ELR (cell line): ENCODE measurements around the gene STYXL1.
A peak's percentile ranks its signal among the peaks of the same experiment; 100 is the strongest.
"Not testable (repeated sequence)": the region's sequence is repeated elsewhere in the genome, so short reads cannot be mapped to it uniquely, and the experiment has no call there.

Experiments
- DNase-seq: peaks from one replicate; pipeline ENCODE4 v3.0.0-alpha.2; 2015; ENCODE audit warnings: low read depth

Gene STYXL1

GRCh38 chr7:76065016-76065612 lies 17.3 kb upstream of the STYXL1 start:
- DNase-seq = no peak

DNA sequence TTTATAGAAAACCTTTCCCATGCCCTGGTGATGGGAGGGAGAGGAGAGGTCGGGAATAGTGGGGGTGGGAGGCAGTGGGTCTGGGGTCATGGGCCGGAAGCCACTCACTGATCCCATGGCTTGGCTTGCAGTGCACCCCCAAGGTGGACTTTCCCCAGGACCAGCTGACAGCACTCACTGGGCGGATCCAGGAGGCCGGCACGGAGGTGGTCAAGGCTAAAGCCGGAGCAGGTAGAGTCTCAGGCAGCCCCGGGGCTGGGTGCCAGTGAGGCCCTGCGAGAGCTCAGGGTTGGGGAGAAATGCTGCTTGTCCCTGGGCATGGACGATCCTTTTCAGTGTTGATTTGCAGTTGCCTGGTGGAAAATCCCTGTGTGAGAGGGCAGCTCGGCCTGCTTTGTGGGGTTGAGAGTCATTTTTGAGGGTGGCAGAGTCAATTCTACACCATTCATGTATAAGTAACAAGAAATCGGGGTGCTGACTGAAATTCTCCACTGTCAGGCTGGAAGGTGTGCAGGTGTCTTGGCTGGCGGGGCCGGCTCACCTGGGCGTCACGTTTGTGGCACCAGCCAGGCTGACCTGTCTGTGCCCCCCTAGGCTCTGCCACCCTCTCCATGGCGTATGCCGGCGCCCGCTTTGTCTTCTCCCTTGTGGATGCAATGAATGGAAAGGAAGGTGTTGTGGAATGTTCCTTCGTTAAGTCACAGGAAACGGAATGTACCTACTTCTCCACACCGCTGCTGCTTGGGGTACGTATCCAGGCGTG lies 16.6 kb upstream of the STYXL1 start:
- no peak for DNase-seq

- no peak for DNase-seq
Measured at GRCh38 chr7:76063525-76063924, 15.7 kb upstream of the STYXL1 start.

- DNase-seq = no peak
Measured at GRCh38 chr7:76063114-76063513, 15.3 kb upstream of the STYXL1 start.

DNA sequence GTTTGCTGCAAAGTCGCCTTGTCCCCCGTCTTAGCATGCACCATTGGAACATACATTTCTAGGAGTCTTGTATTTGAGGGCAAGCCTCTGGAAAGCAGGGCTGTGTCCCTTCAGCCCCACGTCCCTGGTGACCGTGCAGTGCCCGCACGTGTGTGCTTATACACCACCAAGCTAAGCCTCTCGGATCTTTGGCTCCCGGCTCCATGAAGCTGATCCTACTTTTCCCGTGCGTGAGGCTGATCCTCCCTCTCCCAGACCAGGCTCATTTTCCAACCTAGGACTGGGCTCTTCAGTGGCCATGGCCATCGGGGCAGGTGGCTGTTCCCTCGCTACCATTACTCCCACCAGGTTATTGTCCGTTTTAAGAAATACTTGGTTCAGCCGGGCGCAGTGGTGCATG lies 14.5 kb upstream of the STYXL1 start:
- DNase-seq = no peak

DNA sequence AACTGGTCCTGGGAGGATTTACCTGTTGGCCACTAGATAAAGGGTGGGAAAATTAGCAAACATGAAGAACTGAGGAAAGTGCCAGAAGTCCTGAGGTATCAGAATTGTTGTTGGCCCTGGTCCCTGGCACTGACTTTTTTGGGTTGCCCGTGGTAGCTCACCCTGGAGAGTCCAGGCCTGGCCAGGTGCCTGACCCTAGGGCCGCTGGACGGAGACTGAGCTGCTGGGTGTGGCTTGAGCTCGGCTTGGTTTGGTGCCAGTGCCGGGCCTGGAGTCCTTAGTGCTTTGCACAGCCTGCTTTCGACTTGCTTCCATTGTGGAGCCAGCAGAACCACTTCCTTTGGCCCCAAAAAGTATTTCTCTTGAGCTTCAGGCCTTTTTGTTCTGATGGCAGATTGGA lies 13.0 kb upstream of the STYXL1 start:
- DNase-seq = no peak

- not testable (repeated sequence) for DNase-seq
Measured at GRCh38 chr7:76058745-76059144, 10.9 kb upstream of the STYXL1 start.

- no peak for DNase-seq
Measured at GRCh38 chr7:76057813-76058145, 10.0 kb upstream of the STYXL1 start.

DNA sequence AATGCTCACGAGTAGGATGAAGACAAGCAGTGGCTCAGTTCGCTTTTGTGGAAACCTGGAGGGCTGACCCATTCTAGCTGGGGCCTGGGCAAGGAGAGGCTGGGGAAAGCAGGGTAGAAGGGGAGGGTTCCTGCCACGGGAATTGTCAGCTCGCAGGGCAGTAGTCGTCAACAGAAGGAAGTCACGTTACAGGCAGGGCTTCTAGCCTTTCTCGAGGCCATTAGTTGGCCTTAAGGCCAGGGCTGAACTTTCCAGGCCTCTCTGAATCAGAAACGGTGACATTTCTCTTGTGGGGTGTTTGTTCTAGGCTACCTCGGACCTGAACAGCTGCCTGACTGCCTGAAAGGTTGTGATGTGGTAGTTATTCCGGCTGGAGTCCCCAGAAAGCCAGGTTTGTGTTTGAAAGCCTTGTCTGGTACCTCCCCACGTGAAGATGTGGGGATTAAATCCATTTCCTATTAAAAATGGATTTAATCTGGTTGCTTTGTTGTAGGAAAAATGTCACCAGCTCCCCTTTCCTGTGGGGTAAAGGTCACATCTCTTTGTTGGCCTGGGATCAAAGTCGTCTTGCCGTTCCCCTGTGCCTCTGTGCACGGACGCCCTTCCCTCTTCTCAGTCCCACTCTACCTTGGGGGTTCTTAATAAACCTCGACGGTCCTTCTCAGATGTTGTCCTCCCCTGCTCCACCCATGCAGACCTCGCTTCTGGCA lies 9.5 kb upstream of the STYXL1 start:
- no peak for DNase-seq

GRCh38 chr7:76056241-76056640 lies 8.4 kb upstream of the STYXL1 start:
- DNase-seq = no peak

DNA sequence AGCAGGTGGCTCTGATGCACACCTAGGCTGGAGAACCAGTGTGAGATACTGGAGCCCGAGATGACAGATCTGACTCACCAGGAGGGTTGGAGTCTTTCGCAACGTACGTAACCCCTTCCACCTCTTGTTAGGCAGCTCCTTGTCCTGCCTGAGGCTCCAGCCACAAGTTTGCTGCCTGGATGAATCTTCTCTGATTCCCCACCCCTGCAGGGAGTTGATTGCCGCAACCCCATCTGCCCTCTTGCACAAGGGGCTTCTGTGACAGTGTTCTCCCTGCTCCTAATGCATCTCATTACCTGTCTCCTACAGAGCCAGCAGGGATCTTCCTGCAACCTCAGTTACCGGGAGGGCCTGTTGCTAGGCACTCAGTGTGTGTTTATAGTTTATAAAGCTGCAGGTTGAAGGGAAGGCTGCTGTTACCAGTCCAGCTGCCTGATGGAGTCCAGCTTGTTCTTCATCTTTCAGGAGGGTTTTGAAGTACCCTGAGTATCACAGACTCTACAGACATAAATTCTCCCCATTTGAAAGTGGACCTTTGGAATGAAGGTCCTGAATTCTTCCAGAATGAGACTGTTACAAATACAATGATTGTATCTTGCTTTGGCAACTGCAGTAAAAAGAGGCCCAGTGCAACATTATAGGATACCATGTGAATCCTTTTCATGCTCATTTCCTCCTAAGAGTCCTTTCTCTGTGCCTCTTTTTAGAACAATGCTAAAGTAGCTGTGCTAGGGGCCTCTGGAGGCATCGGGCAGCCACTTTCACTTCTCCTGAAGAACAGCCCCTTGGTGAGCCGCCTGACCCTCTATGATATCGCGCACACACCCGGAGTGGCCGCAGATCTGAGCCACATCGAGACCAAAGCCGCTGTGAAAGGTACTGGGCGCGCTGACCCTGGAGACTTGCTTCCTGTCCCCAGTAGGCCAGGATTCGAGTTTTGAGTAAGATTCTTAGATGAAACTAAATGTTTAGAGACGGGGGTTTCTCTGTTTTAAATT lies 6.6 kb upstream of the STYXL1 start:
- DNase-seq = peak; percentile 76

GRCh38 chr7:76053461-76053860 lies 5.7 kb upstream of the STYXL1 start:
- no peak for DNase-seq

- not testable (repeated sequence) for DNase-seq
Measured at GRCh38 chr7:76052681-76053080, 4.9 kb upstream of the STYXL1 start.

- DNase-seq = no peak
Measured at GRCh38 chr7:76051840-76052239, 4.0 kb upstream of the STYXL1 start.

GRCh38 chr7:76050545-76050944 lies 2.7 kb upstream of the STYXL1 start:
- no peak for DNase-seq

- no peak for DNase-seq
Measured at GRCh38 chr7:76049295-76049694, 1.5 kb upstream of the STYXL1 start.

DNA sequence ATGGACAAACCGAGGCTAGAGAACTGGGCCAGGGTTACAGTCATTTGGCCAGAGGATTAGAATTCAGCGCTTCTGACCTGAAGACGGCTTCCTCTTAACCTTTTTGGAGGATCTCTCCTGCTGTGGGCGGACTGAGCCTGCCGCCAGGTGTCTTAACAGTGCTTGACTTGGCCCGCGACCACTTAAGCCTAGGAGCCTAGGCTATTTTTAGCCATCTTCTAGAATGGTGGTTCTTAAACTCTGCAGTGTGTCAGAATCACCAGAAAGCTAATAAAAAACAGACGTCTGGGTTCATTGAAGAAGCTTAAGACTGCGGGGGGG lies 828 bp upstream of the STYXL1 start:
- no peak for DNase-seq

- no peak for DNase-seq
Measured at GRCh38 chr7:76047305-76047810, 442 bp downstream of the STYXL1 start.

DNA sequence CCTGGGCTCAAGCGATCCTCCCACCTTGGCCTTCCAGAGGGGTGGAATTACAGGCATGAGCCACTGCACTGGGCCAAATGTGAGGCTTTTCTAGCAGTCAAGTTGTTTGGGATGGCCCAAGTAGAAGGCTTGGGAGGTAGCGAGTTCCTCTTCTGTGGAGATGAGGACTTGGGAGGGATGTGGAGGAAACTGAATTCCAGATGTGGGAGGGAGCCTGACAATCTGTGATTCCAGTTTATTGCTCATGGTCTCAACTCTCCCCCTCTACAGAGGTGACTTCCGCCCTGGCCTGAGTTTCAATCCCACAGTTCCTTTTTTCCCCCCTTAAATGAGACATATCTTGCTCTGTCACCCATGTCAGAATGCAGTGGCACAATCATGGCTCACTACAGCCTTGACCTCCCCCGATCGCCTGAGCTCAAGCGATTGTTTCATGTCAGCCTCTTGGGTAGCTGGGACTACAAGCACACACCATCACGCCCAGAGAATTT lies 3.4 kb downstream of the STYXL1 start:
- no peak for DNase-seq

DNA sequence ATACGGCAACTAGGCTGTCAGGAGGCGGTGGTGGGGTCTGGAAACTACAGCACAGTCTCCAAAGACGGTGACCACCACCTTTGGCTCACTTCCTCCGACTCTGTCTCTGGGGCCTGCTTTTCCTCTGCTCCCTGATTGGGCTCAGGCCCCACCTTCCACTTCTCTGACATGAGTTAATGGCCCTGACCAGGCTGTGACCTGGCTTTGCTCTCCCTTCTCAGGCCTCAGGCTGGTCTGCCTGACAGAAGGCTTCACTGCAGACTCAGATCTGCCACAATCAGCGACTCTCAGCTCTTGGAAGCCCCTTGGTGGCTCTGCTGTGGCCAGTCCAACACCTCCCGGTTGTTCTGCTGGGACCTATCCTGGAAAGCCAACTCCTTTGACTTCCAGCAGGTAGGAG lies 7.7 kb downstream of the STYXL1 start:
- DNase-seq = no peak

GRCh38 chr7:76037310-76037709 lies 10.5 kb downstream of the STYXL1 start:
- DNase-seq = peak; percentile 62

GRCh38 chr7:76031964-76032363 lies 15.8 kb downstream of the STYXL1 start:
- DNase-seq = no peak
